NCI-H2081 (cell line): ENCODE results near the gene PBRM1.
"Not testable (repeated sequence)": the region's sequence is repeated elsewhere in the genome, so short reads cannot be mapped to it uniquely, and the experiment has no call there.

Source experiments
- DNase-seq, 2 experiments: peaks; one replicate each; lab custom pipeline; 2025; lab: John Stamatoyannopoulos, UW

The PBRM1 gene

GRCh38 chr3:52704611-52705437 is 19.1 kb upstream of the PBRM1 start:
- peak in 1 of 2 experiments; percentile 27 for DNase-seq

GRCh38 chr3:52703341-52703740 is 17.6 kb upstream of the PBRM1 start:
- no peak for DNase-seq

- DNase-seq, result no peak
Measured at GRCh38 chr3:52697632-52697965, 11.9 kb upstream of the PBRM1 start.

GRCh38 chr3:52696830-52697631 is 11.3 kb upstream of the PBRM1 start:
- DNase-seq, result no peak

GRCh38 chr3:52695798-52696671 is 10.3 kb upstream of the PBRM1 start:
- DNase-seq, result no peak

GRCh38 chr3:52694528-52695189 is 8.9 kb upstream of the PBRM1 start:
- no peak for DNase-seq

- DNase-seq, result no peak
Measured at GRCh38 chr3:52693071-52693470, 7.4 kb upstream of the PBRM1 start.

GRCh38 chr3:52690560-52690959 is 4.8 kb upstream of the PBRM1 start:
- DNase-seq, result no peak

GRCh38 chr3:52689151-52689550 is 3.4 kb upstream of the PBRM1 start:
- DNase-seq, result no peak

- no peak for DNase-seq
Measured at GRCh38 chr3:52688266-52688665, 2.6 kb upstream of the PBRM1 start.

GRCh38 chr3:52685285-52685708 is 416 bp downstream of the PBRM1 start:
- peak; percentile 75 to 84 for DNase-seq

- DNase-seq, result no peak
Measured at GRCh38 chr3:52684184-52684583, 1.5 kb downstream of the PBRM1 start.

GRCh38 chr3:52683611-52684010 is 2.1 kb downstream of the PBRM1 start:
- DNase-seq, result no peak

GRCh38 chr3:52682016-52682415 is 3.7 kb downstream of the PBRM1 start:
- DNase-seq, result peak in 1 of 2 experiments; percentile 7

GRCh38 chr3:52681596-52681995 is 4.1 kb downstream of the PBRM1 start:
- no peak for DNase-seq

- DNase-seq, result no peak
Measured at GRCh38 chr3:52679811-52680210, 5.9 kb downstream of the PBRM1 start.

GRCh38 chr3:52679199-52679538 is 6.5 kb downstream of the PBRM1 start:
- no peak for DNase-seq

- no peak for DNase-seq
Measured at GRCh38 chr3:52678265-52679198, 7.2 kb downstream of the PBRM1 start.

- not testable (repeated sequence) for DNase-seq
Measured at GRCh38 chr3:52676201-52676600, 9.5 kb downstream of the PBRM1 start.

- DNase-seq, result no peak
Measured at GRCh38 chr3:52671676-52672075, 14.0 kb downstream of the PBRM1 start.
